ENCODE results near the gene MAEA. TPM values are rescaled to one million over a fixed set of nuclear protein-coding genes. Genes with fewer than 3 reads are reported as not detected.

Gene MAEA
- total RNA-seq, 1 donor from 2014 or later: 81.3 TPM

DNA sequence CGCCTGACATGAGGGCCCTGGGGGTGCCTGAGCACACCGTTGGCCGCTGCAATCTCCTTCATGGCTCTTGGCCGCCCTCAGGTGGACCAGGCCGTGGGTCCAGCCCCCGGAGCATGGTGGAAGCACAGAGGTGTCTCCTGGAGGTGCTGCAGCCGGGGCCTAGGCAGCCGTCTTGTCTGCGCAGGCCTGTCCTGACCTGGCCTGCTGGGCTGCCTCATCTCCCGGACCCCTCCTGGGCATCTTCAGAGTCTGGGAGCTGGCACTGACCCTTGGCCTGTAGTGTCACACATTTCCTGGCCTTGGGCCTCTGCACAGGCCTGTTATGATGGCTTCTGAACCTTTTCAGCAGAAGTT is 78.2 kb downstream of the MAEA start:
- Mint-ChIP-seq H3K4me3 (ENCODE audit: low read depth) (no peak overlapping the region), H3K27ac (no peak overlapping the region), H3K9me3 (ENCODE audit: low read depth) (peaks cover 6% of the 10 kb centered on the region), H3K36me3 (ENCODE audit: insufficient read depth) (peaks cover 17% of the 10 kb centered on the region), H3K27me3 (no peaks in the 10 kb centered on the region), H3K4me1 (ENCODE audit: low read depth) (peaks cover 14% of the 10 kb centered on the region)
- no peak for TF ChIP-seq CTCF (IDR thresholded peaks at IDR 0.05; ENCODE audit: unreplicated experiment)
- no peak for DNase-seq (ENCODE audit: low spot score, unreplicated experiment)

DNA sequence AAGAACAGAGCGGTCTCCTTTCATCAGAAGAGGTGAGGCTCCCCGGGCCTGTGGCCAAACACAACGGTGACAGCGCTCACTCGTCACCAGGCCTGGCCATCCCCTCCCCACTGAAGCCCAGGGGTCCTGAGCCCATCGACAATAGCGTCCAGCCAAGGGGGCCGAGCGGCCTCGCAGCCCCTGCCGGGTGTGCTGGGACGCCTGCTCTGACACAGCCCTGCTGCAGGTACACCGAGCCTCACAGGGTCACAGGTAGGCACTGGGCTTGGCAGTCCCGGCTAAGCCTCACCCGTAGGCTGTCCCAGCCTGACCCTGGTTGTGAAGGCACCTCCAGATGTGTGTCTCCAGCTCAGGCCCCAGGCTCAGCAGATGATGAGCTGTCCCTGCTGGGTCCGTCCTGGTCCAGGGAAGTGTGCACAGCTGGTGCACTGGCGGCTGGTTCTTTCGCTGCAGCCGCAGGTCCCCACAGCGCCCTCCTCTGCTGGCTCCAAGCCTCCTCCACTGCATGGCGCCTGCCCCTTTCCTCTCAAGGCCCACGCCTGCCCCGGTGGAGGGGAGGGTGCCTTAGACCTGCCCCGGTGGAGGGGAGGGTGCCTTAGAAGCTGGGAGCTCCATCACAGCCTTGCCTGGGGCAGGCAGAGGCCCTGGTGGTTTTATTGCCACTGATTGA is 78.9 kb downstream of the MAEA start:
- H3K36me3 Mint-ChIP-seq (ENCODE audit: insufficient read depth): peaks cover 22% of the 10 kb centered on the region
- no peak for DNase-seq (ENCODE audit: low spot score, unreplicated experiment)
- no peak overlapping the region for H3K27ac Mint-ChIP-seq

DNA sequence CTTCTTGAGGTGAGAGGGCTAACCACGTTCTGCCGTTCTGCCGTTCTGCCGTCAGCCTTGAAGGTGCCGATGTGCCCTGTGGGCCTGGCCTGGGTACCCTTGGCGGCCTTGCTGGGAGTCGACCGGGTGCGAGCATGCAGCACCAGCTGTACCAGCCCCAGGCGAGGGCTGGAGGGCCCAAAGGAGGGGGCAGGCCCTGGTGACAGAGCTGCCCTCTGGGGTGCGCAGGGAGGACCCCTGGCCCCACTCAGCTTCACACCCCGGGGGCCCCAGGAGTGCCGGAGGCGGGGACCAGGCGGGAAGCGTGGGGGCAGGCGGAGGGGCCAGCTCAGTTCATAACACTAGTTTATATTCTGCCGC is 79.4 kb downstream of the MAEA start:
- TF ChIP-seq CTCF (IDR thresholded peaks at IDR 0.05; ENCODE audit: unreplicated experiment): no peak
- Mint-ChIP-seq H3K27ac (peak overlapping the region; percentile 81), H3K4me3 (ENCODE audit: low read depth) (no peak overlapping the region), H3K9me3 (ENCODE audit: low read depth) (peaks cover 6% of the 10 kb centered on the region), H3K27me3 (no peaks in the 10 kb centered on the region), H3K4me1 (ENCODE audit: low read depth) (peaks cover 14% of the 10 kb centered on the region), H3K36me3 (ENCODE audit: insufficient read depth) (peaks cover 26% of the 10 kb centered on the region)
- no peak for DNase-seq (ENCODE audit: low spot score, unreplicated experiment)

More for the DNA sequence above, 78.9 kb downstream of the MAEA start:
- peak; percentile 15 for TF ChIP-seq CTCF (IDR thresholded peaks at IDR 0.05; ENCODE audit: unreplicated experiment)
- Mint-ChIP-seq H3K9me3 (ENCODE audit: low read depth) (peaks cover 6% of the 10 kb centered on the region), H3K4me1 (ENCODE audit: low read depth) (peaks cover 14% of the 10 kb centered on the region), H3K27me3 (no peaks in the 10 kb centered on the region), H3K4me3 (ENCODE audit: low read depth) (no peak overlapping the region)

GRCh38 chr4:1369479-1370079 is 79.9 kb downstream of the MAEA start:
- Mint-ChIP-seq H3K4me3 (ENCODE audit: low read depth) (peak overlapping the region; percentile 8), H3K27ac (peak overlapping the region; percentile 81), H3K27me3 (no peaks in the 10 kb centered on the region), H3K36me3 (ENCODE audit: insufficient read depth) (peaks cover 26% of the 10 kb centered on the region), H3K4me1 (ENCODE audit: low read depth) (peaks cover 14% of the 10 kb centered on the region), H3K9me3 (ENCODE audit: low read depth) (peaks cover 6% of the 10 kb centered on the region)
- DNase-seq (ENCODE audit: low spot score, unreplicated experiment): no peak
- no peak for TF ChIP-seq CTCF (IDR thresholded peaks at IDR 0.05; ENCODE audit: unreplicated experiment)

GRCh38 chr4:1370321-1371124 is 80.8 kb downstream of the MAEA start:
- Mint-ChIP-seq H3K27me3 (no peaks in the 10 kb centered on the region), H3K36me3 (ENCODE audit: insufficient read depth) (peaks cover 26% of the 10 kb centered on the region), H3K4me1 (ENCODE audit: low read depth) (peaks cover 14% of the 10 kb centered on the region), H3K4me3 (ENCODE audit: low read depth) (no peak overlapping the region), H3K27ac (no peak overlapping the region), H3K9me3 (ENCODE audit: low read depth) (peaks cover 6% of the 10 kb centered on the region)
- no peak for TF ChIP-seq CTCF (IDR thresholded peaks at IDR 0.05; ENCODE audit: unreplicated experiment)
- DNase-seq (ENCODE audit: low spot score, unreplicated experiment): no peak
